Kidney epithelial cell (primary cell): ENCODE results near the gene GON4L. TPM values are rescaled to one million over a fixed set of nuclear protein-coding genes. Genes with fewer than 3 reads are reported as not detected.
"Not testable (repeated sequence)": the region's sequence is repeated elsewhere in the genome, so short reads cannot be mapped to it uniquely, and the experiment has no call there.

Source experiments
- DNase-seq: peaks from one replicate; pipeline ENCODE4 v3.0.0-alpha.2; 2010; ENCODE audit warnings: low read depth
- H3K27me3 ChIP-seq: 2 replicates; pipeline ENCODE4 v1.6.0; 2011; ENCODE audit warnings: low read length; ENCODE audit not compliant: control insufficient read depth, insufficient read depth
- H3K36me3 ChIP-seq: 2 replicates; pipeline ENCODE4 v1.5.1; 2011; ENCODE audit warnings: low read length; ENCODE audit not compliant: control insufficient read depth, insufficient read depth
- H3K4me3 ChIP-seq: 2 replicates; pipeline ENCODE4 v1.5.1; 2011; ENCODE audit warnings: low read depth, mild to moderate bottlenecking, control low read depth, low read length
- total RNA-seq: library from RNA; depleted of rRNA; stranded (reverse); fragments of >200 nt; gene quantifications from 2 replicates; pipeline ENCODE4 v1.2.3, GENCODE V29; 2015
- TF ChIP-seq, protein P1 (sequence below): IDR thresholded peaks from 2 replicates; pipeline ENCODE4 v1.5.1; 2011; ENCODE audit warnings: mild to moderate bottlenecking, moderate library complexity, low read length, control low read depth, inconsistent platforms; ENCODE audit not compliant: insufficient read depth, poor library complexity, severe bottlenecking

Gene GON4L
- total RNA-seq, 1 donor from 2014 or later: 25.3 TPM

DNA sequence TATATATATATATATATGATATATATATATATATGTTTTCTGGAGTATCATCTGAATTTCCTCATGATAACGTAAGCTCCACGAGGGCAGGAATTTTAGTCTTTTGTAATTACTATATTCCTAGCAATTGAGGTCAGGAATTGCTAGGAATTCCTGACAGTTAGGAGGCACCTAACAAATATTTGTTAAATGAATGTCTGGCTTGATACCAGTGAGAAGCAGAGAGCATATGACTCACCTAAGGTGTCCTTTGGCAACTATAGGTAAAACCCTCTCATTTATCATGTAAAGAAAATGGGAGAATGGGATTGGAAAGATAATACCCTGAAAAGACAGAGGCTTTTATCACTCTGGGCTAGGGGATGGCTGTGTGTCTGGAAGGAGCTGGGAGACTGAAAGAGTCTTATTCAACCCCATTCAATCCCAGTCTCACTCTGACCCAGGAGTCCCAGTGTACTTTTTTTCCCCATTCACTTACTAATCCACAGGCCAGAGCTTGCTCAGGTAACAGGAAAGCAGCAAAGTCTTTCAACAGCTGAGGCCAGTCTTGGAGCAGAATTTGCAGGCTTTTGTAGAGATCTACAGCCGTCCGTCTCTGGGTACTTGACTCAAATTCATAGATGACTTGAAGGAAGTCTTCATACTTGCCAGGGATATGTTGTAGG is 96.9 kb downstream of the GON4L start:
- TF ChIP-seq, protein P1, sequence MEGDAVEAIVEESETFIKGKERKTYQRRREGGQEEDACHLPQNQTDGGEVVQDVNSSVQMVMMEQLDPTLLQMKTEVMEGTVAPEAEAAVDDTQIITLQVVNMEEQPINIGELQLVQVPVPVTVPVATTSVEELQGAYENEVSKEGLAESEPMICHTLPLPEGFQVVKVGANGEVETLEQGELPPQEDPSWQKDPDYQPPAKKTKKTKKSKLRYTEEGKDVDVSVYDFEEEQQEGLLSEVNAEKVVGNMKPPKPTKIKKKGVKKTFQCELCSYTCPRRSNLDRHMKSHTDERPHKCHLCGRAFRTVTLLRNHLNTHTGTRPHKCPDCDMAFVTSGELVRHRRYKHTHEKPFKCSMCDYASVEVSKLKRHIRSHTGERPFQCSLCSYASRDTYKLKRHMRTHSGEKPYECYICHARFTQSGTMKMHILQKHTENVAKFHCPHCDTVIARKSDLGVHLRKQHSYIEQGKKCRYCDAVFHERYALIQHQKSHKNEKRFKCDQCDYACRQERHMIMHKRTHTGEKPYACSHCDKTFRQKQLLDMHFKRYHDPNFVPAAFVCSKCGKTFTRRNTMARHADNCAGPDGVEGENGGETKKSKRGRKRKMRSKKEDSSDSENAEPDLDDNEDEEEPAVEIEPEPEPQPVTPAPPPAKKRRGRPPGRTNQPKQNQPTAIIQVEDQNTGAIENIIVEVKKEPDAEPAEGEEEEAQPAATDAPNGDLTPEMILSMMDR: no peak
- H3K27me3 ChIP-seq: no peaks in the 10 kb centered on the region
- H3K36me3 ChIP-seq: peaks cover 5% of the 10 kb centered on the region
- H3K4me3 ChIP-seq: no peak overlapping the region
- no peak for DNase-seq

DNA sequence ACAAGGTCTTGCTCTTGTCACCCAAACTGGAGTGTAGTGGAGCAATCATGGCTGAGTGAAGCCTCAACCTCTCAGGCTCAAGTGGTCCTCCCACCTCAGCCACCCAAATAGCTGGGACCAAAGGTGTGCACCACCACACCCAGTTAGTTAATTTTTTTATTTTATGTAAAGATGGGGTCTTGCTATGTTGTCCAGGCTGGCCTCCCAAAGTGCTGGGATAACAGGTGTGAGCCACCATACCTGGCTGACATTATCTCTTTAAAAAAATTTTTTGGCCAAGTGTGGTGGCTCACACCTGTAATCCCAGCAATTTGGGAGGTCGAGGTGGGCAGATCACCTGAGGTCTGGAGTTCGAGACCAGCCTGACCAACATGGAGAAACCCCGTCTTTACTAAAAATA is 98.0 kb downstream of the GON4L start:
- not testable (repeated sequence) for DNase-seq, H3K27me3 ChIP-seq, H3K4me3 ChIP-seq, H3K36me3 ChIP-seq

DNA sequence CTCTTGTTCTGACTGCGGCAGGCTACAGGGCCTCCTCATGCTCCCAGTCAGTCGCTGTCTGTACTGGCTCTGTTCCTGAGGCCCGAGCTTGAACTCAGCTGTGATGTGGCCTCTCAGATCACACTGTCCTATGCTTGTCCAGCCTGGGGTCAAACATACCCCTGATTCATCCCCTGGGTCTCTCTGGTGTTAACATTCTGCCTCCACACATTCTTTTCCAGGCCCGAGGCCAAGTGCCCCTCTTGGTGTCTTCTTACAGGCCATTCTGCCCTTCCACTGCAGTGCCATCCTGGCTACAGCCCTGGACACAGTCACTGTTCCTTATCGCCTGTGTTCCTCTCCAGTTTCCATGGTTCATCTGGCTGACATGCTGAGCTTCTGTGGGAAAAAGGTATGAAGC is 108.9 kb downstream of the GON4L start:
- DNase-seq, H3K4me3 ChIP-seq, H3K36me3 ChIP-seq, H3K27me3 ChIP-seq: not testable (repeated sequence)

DNA sequence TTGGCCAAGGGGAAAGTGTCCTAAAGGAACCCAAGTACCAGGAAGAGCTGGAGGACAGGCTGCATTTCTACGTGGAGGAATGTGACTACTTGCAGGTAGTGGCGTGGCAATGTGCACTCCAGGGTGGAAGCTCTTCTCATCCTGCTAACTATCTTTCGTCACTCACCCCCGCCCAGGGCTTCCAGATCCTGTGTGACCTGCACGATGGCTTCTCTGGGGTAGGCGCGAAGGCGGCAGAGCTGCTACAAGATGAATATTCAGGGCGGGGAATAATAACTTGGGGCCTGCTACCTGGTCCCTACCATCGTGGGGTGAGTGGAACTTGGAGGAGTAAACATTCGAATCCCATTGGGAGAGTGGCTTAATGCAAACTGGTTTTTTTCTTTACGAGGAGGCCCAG is 109.4 kb downstream of the GON4L start:
- DNase-seq, H3K4me3 ChIP-seq, H3K27me3 ChIP-seq, H3K36me3 ChIP-seq: not testable (repeated sequence)

DNA sequence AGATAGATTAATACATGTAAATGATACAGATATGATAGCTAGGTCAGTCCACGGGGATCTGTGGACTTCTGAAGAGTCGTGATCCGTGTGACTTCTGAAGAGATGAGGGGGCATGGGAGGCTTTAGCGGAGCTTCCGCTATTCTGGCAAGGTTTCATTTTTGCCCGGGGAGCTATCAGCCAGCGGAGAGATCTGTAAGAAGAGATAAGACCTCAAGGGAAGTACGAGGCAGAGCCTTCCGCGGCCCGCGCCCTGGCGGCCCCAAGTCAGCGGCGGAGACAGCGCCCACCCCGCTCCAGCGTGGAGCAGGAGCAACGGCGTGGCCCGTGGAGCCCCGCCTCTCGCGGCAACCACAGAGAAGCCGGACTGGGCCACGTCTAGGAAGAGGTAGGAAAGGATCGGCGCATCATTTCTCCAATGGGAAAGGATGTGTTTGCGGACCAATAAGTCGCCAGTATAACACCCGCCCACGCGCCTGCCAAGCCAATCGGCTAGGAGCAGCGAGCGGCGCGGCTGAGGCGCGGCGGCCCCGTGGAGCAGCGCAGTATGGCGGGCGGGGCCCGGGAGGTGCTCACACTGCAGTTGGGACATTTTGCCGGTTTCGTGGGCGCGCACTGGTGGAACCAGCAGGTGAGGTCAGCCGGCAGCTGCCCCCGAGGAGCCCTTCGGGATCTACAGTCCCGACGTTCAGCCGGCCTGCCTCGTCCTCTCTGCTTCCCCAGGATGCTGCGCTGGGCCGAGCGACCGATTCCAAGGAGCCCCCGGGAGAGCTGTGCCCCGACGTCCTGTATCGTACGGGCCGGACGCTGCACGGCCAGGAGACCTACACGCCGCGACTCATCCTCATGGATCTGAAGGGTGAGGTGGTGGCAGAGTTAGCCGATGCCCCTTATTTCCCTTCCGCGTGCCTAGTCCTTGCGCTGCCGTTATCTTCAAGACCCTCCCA is 111.5 kb downstream of the GON4L start:
- peak; percentile 97 for DNase-seq
- peak overlapping the region; percentile 72 for H3K4me3 ChIP-seq
- H3K36me3 ChIP-seq, H3K27me3 ChIP-seq: not testable (repeated sequence)

DNA sequence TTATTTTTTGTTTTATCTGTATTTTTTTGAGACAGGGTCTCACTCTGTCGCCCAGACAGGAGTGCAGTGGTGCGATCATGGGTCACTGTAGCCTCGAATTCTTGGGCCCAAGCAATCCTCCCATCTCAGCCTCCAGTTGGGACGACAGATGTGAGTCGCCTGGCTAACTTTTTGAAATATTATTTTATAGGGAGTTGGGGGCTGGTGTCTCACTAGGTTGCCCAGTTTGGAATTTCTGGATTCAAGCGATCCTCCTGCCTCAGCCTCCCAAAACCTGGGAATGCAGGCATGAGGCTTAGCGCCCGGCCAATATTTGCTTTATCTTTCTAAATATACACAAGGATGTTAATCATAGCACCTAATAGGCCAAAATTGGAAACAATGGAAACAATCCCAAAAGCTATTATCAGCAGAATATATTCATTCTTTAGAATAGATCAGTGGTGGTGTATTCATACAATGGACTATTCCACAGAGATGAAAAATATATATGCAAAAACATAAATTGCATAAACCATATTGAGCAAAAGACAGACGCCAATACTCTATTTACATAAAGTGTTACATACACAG is 112.2 kb downstream of the GON4L start:
- TF ChIP-seq, protein P1: no peak
- no peaks in the 10 kb centered on the region for H3K36me3 ChIP-seq
- peak overlapping the region; percentile 72 for H3K4me3 ChIP-seq
- H3K27me3 ChIP-seq: no peaks in the 10 kb centered on the region
- no peak for DNase-seq

DNA sequence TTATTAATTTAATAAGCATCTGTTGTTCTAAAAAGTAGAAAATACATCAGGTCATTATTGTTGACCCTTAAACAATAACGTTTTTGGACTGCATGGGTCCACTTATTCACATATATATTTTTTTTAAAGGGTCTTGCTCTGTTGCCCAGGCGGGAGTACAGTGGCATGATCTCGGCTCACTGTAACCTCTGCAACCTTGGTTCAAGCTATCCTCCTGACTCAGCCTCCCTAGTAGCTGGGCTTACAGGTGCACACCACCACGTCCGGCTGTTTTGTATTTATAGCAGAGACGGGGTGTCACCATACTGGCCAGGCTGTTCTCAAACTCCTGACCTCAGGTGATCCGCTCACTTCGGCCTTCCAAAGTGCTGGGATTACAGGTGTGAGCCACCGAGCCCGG is 115.1 kb downstream of the GON4L start:
- DNase-seq: no peak
- TF ChIP-seq, protein P1: no peak
- Histone ChIP-seq H3K4me3 (no peak overlapping the region), H3K36me3 (no peaks in the 10 kb centered on the region), H3K27me3 (no peaks in the 10 kb centered on the region)

DNA sequence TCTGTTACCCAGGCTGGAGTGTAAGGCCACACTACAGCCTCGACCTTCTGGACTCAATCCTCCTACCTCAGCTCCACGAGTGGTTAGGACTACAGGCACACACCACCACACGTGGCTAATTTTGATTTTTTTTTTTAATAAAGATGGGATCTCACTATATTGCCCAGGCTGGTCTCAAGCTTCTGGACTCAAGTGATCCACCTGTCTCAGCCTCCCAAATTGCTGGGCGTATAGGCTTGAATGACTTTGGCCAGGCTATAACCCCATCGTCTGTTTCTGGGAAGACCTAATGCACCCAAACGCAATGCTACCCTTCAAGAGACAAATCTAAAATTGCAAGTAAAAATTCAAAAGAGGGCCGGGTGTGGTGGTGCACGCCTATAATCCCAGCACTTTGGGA is 116.0 kb downstream of the GON4L start:
- H3K4me3 ChIP-seq: no peak overlapping the region
- TF ChIP-seq, protein P1: no peak
- DNase-seq: no peak
- no peaks in the 10 kb centered on the region for H3K27me3 ChIP-seq
- H3K36me3 ChIP-seq: no peaks in the 10 kb centered on the region
